GM21825 (cell line): ENCODE measurements around the gene MBOAT1.

Experiments used
- ATAC-seq: cut with Tn5 transposase; IDR thresholded peaks from one replicate; pipeline ENCODE4 v1.9.1; 2021; ENCODE audit warnings: mild to moderate bottlenecking, moderate library complexity; ENCODE audit not compliant: unreplicated experiment

Gene MBOAT1

GRCh38 chr6:20112241-20112640 lies 100.0 kb downstream of the MBOAT1 start:
- no peak for ATAC-seq

GRCh38 chr6:20110478-20110877 lies 101.8 kb downstream of the MBOAT1 start:
- ATAC-seq = no peak

- ATAC-seq = no peak
Observed at GRCh38 chr6:20109526-20109925, 102.7 kb downstream of the MBOAT1 start.

DNA sequence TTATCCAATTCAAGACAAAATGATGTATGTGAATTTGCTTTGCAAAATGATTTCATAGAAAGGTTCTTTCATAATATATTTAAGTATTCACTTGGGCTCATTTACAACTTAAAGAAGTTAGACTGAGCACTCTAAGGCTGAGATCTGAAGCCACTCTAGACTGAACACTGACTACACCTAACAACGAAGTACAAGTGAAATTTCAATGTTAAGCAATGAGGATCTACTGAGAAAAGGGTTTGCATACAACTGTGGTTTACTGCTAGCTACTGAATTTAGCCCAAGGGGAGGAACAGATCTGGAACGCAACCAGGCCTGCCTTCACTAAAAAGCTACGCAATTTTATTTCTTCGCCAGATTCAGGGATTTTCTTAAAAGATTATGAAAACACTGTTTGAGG lies 106.4 kb downstream of the MBOAT1 start:
- ATAC-seq = no peak

- no peak for ATAC-seq
Observed at GRCh38 chr6:20104696-20105095, 107.6 kb downstream of the MBOAT1 start.

GRCh38 chr6:20102397-20103073 lies 109.7 kb downstream of the MBOAT1 start:
- no peak for ATAC-seq

- no peak for ATAC-seq
Observed at GRCh38 chr6:20099156-20099555, 113.1 kb downstream of the MBOAT1 start.

- ATAC-seq = no peak
Observed at GRCh38 chr6:20098267-20098876, 113.9 kb downstream of the MBOAT1 start.

GRCh38 chr6:20096536-20096935 lies 115.7 kb downstream of the MBOAT1 start:
- no peak for ATAC-seq

DNA sequence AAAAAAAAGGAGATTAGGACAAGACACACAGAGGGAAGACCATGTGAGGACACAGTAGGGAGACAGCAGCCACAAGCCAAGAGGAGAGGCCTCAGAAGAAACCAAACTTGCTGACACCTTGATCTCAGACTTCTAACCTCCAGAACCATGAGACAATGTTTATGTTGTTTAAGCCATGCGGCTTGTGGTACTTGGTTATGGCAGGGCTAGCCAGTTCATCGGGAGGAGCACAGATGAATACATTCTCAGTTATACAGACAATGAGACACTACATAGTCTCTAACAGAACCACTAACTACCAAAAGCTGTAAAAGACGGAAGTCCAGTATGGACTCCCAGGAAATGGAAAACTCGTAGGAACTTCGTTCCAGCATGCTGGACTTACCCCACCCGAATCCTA lies 116.8 kb downstream of the MBOAT1 start:
- no peak for ATAC-seq

GRCh38 chr6:20092071-20092566 lies 120.2 kb downstream of the MBOAT1 start:
- no peak for ATAC-seq

- no peak for ATAC-seq
Observed at GRCh38 chr6:20086992-20087391, 125.3 kb downstream of the MBOAT1 start.

DNA sequence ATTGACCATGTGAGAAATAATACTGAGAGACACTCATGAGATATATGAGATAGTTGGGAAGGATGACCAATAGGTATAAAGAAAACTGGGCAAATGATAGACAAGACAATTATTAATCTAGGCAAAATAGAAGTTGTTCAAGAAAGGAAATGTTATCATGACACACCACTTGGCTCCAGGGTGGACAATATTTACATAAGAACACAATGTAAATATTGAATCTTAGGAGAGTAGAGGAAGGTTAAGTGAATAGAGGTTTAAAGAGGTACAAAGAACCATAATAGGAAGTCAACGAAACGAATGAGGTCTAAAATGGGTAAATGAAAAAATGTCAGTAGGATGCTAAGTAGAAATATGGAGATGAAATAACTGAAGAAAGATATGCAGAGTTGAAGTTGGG lies 126.5 kb downstream of the MBOAT1 start:
- no peak for ATAC-seq

GRCh38 chr6:20084411-20084810 lies 127.9 kb downstream of the MBOAT1 start:
- no peak for ATAC-seq

- no peak for ATAC-seq
Observed at GRCh38 chr6:20071998-20072397, 140.3 kb downstream of the MBOAT1 start.

DNA sequence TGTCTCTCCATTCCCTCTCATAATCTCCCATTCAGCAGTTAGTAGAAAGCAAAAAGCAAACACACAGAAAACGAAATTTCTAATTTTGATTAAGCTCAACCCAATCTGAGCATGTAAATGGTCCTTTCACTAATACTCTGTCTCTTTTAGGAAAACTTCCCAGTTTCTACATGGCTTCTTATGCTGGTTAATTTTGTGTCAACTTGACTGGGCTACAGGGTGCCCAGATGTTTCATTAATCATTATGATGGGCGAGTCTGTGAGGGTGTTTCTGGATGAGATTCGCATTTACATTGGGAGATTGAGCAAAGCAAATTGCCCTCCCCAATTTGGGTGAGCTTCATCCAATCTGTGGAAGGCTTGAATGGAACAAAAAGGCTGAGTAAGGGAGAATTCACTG lies 142.2 kb downstream of the MBOAT1 start:
- no peak for ATAC-seq

- ATAC-seq = no peak
Observed at GRCh38 chr6:20069021-20069522, 143.2 kb downstream of the MBOAT1 start.

- no peak for ATAC-seq
Observed at GRCh38 chr6:20068421-20068988, 143.8 kb downstream of the MBOAT1 start.

- ATAC-seq = peak; percentile 78
Observed at GRCh38 chr6:20061952-20062351, 150.3 kb downstream of the MBOAT1 start.

DNA sequence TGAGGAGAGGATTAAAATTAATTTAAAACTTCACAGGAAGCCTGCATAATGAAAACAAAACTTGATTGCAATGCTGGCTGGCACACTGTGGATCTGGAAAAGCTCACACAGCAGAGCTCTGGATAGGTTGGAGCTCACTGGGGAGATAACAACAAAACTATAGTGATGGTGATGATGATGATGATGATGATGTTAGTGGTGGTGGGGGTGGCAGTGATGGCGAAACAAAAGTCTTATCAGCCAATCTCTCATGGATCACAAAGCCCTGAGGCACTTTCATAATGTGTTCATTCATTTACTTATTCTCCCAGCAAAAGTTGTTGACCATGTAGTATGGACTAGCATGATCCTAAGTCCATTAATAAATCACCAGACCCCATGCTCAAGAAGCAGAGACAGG lies 152.0 kb downstream of the MBOAT1 start:
- ATAC-seq = no peak

DNA sequence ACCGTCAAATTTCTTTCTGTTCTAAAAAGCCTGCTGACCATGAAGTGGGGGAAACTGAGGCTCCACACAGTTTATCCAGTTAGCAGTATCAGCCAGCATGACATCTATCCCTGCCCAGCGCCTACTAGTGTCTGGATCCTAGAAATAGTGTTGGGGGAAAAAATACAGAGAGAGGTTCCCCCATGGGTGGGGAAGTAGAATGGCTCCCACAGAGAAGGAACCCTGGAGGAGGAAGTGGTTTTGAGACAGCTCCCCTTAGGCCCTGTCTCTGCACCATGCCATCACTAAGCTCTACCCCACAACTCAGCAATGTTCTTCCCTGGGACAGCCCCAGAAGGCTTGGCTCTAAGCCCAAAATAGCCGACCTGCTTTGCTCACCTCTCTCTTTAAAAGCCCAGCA lies 153.4 kb downstream of the MBOAT1 start:
- ATAC-seq = no peak
